HepG2 (cell line): ENCODE measurements around the gene PLEKHG2. TPM values are rescaled to one million over a fixed set of nuclear protein-coding genes. Genes with fewer than 3 reads are reported as not detected.
A peak's percentile ranks its signal among the peaks of the same experiment; 100 is the strongest.

Experiments
- BRD4 ChIP-seq: sonication (generic); formaldehyde crosslinking; IDR thresholded peaks from 2 replicates; pipeline ENCODE4 v1.4.0; 2020; ENCODE audit warnings: missing genetic modification reagents
- DBP ChIP-seq: sonication (generic); formaldehyde crosslinking; IDR thresholded peaks from 2 replicates; pipeline ENCODE4 v1.4.0; 2020; ENCODE audit warnings: missing genetic modification reagents; ENCODE audit errors: not compliant biosample characterization
- DR1 ChIP-seq: sonication (generic); formaldehyde crosslinking; IDR thresholded peaks from 2 replicates; pipeline ENCODE4 v1.8.0; 2021; ENCODE audit warnings: mild to moderate bottlenecking, missing genetic modification reagents, inconsistent platforms
- ELF4 ChIP-seq: sonication (generic); formaldehyde crosslinking; IDR thresholded peaks from 2 replicates; pipeline ENCODE4 v1.5.0; 2020; ENCODE audit warnings: missing genetic modification reagents, mild to moderate bottlenecking, moderate library complexity, borderline replicate concordance
- FOXA3 ChIP-seq: IDR thresholded peaks from 2 replicates; pipeline ENCODE4 v1.6.1; 2016; ENCODE audit warnings: missing genetic modification reagents, missing compliant biosample characterization
- HMG20A ChIP-seq: IDR thresholded peaks from 2 replicates; pipeline ENCODE4 v1.6.1; 2016; ENCODE audit warnings: borderline replicate concordance
- NCOA2 ChIP-seq: sonication (generic); formaldehyde crosslinking; IDR thresholded peaks from 2 replicates; pipeline ENCODE4 v1.8.0; 2022; ENCODE audit warnings: inconsistent platforms
- NFATC3 ChIP-seq: sonication (generic); formaldehyde crosslinking; IDR thresholded peaks from 2 replicates; pipeline ENCODE4 v1.5.1; 2020; ENCODE audit warnings: mild to moderate bottlenecking, missing genetic modification reagents
- PPARG ChIP-seq: conservative IDR thresholded peaks from 2 replicates; pipeline ENCODE4 v1.6.1; 2016; ENCODE audit warnings: missing biosample characterization, missing genetic modification reagents
- STAG1 ChIP-seq: sonication (generic); formaldehyde crosslinking; IDR thresholded peaks from 2 replicates; pipeline ENCODE4 v1.4.0; 2020; ENCODE audit warnings: missing genetic modification reagents
- TAF15 ChIP-seq: fragments of 200-400 bp; formaldehyde crosslinking; IDR thresholded peaks from one replicate; pipeline ENCODE4 v1.6.1; 2018; ENCODE audit warnings: mild to moderate bottlenecking, low read depth, low read length; ENCODE audit not compliant: poor library complexity, severe bottlenecking
- TOPORS ChIP-seq: sonication (generic); formaldehyde crosslinking; IDR thresholded peaks from 2 replicates; pipeline ENCODE4 v1.8.0; 2023; ENCODE audit warnings: mild to moderate bottlenecking, missing genetic modification reagents
- ZNF20 ChIP-seq: sonication (generic); formaldehyde crosslinking; IDR thresholded peaks from 2 replicates; pipeline ENCODE4 v1.4.0; 2020; ENCODE audit warnings: mild to moderate bottlenecking, moderate library complexity, missing genetic modification reagents
- ZNF33B ChIP-seq: sonication (generic); formaldehyde crosslinking; IDR thresholded peaks from 2 replicates; pipeline ENCODE4 v1.5.1; 2020; ENCODE audit warnings: mild to moderate bottlenecking, missing genetic modification reagents
- ZNF841 ChIP-seq: sonication (generic); formaldehyde crosslinking; IDR thresholded peaks from 2 replicates; pipeline ENCODE4 v1.8.1; 2023; ENCODE audit warnings: missing genetic modification reagents, borderline replicate concordance
- polyA plus RNA-seq, 8 experiments: library from polyadenylated mRNA; depleted of rRNA in 3 of 8; stranded (reverse) in 7 of 8; unstranded in 1 of 8; fragments of >200 nt; fragmentation: Illumina TruSeq in 4 of 8; extraction: Trizol in 4 of 8; gene quantifications; 2 replicates each; pipeline versions ENCODE4 v1.2.1 to v1.2.3, GENCODE V29; 2011 to 2016; ENCODE audit warnings: low read depth in 4 of 8, missing spikeins in 1 of 8, mixed read lengths in 1 of 8; ENCODE audit not compliant: insufficient read depth in 1 of 8
- total RNA-seq, 5 experiments: library from RNA; depleted of rRNA; stranded (reverse); fragments of >200 nt; fragmentation: Illumina TruSeq; extraction: Trizol; gene quantifications; 2 replicates each; pipeline ENCODE4 v1.2.3, GENCODE V29; 2016; ENCODE audit warnings: low read depth in 1 of 5
- TF ChIP-seq, protein P1 (sequence below): sonication (generic); formaldehyde crosslinking; IDR thresholded peaks from 2 replicates; pipeline ENCODE4 v1.5.1; 2020; ENCODE audit warnings: mild to moderate bottlenecking, missing genetic modification reagents
- TF ChIP-seq, protein P2 (sequence below): sonication (generic); formaldehyde crosslinking; IDR thresholded peaks from 2 replicates; pipeline ENCODE4 v1.5.0; 2020; ENCODE audit warnings: mild to moderate bottlenecking, missing genetic modification reagents, borderline replicate concordance

The PLEKHG2 gene
- total and polyA plus RNA-seq, 2 of the 13 experiments (the other 11 are each of a cell fraction or from before 2014, with no cell fraction given): 3.6 to 6.8 TPM

DNA sequence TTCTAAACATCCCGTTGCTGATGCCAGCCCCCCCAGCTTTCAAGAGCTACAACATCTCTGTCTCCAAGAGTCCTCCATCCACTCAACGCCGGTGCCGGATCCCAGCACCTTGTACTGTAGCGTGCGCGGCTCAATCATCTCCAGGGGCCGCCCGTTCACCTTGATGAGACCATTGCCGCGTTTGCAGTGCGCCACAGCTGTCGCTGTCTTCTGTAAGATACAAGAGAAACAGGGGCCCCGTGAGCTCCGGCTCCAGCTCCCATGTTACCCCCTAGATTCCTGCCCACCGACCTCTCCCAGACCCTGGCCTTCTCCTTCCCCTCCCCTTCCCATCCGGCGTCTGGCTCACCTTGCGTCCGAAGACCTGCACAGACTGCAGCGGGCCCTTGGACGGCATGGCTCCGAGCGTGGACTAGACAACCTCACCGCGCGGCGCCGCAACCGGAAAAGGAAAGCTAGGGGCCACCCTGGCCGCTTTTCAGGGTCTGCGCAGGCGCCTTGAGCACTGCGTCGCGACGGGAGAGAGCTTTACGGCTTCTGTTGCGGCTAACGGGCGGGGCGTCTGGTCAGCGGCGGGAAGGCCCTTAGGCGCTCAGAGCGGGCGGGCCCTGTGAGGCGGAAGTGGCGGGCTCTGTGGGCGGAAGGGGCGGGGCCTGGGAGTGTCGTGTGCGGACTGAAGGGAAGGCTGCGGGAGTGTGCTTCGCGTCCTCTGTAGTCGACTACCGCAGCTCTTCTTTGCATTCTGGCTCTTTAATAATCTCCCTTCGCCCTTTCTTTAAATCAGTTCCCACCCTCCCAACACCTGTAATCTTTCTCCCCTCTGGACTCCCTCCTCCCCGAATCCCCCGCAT lies 23.3 kb downstream of the PLEKHG2 start, which contains the start of gene RPS16 (continued):
- TF ChIP-seq, protein P1, sequence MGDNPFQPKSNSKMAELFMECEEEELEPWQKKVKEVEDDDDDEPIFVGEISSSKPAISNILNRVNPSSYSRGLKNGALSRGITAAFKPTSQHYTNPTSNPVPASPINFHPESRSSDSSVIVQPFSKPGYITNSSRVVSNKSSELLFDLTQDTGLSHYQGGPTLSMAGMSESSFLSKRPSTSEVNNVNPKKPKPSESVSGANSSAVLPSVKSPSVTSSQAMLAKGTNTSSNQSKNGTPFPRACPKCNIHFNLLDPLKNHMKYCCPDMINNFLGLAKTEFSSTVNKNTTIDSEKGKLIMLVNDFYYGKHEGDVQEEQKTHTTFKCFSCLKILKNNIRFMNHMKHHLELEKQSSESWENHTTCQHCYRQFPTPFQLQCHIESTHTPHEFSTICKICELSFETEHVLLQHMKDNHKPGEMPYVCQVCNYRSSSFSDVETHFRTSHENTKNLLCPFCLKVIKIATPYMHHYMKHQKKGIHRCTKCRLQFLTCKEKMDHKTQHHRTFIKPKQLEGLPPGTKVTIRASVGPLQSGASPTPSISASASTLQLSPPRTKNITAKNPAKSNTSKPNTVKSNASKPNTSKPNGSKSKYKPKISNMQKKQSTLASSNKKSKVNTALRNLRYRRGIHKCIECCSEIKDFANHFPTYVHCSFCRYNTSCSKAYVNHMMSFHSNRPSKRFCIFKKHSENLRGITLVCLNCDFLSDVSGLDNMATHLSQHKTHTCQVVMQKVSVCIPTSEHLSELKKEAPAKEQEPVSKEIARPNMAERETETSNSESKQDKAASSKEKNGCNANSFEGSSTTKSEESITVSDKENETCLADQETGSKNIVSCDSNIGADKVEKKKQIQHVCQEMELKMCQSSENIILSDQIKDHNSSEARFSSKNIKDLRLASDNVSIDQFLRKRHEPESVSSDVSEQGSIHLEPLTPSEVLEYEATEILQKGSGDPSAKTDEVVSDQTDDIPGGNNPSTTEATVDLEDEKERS (CRISPR knock-in tag): peak; percentile 78; the same call in 1 of the 2 replicates
- TF ChIP-seq, protein P2, sequence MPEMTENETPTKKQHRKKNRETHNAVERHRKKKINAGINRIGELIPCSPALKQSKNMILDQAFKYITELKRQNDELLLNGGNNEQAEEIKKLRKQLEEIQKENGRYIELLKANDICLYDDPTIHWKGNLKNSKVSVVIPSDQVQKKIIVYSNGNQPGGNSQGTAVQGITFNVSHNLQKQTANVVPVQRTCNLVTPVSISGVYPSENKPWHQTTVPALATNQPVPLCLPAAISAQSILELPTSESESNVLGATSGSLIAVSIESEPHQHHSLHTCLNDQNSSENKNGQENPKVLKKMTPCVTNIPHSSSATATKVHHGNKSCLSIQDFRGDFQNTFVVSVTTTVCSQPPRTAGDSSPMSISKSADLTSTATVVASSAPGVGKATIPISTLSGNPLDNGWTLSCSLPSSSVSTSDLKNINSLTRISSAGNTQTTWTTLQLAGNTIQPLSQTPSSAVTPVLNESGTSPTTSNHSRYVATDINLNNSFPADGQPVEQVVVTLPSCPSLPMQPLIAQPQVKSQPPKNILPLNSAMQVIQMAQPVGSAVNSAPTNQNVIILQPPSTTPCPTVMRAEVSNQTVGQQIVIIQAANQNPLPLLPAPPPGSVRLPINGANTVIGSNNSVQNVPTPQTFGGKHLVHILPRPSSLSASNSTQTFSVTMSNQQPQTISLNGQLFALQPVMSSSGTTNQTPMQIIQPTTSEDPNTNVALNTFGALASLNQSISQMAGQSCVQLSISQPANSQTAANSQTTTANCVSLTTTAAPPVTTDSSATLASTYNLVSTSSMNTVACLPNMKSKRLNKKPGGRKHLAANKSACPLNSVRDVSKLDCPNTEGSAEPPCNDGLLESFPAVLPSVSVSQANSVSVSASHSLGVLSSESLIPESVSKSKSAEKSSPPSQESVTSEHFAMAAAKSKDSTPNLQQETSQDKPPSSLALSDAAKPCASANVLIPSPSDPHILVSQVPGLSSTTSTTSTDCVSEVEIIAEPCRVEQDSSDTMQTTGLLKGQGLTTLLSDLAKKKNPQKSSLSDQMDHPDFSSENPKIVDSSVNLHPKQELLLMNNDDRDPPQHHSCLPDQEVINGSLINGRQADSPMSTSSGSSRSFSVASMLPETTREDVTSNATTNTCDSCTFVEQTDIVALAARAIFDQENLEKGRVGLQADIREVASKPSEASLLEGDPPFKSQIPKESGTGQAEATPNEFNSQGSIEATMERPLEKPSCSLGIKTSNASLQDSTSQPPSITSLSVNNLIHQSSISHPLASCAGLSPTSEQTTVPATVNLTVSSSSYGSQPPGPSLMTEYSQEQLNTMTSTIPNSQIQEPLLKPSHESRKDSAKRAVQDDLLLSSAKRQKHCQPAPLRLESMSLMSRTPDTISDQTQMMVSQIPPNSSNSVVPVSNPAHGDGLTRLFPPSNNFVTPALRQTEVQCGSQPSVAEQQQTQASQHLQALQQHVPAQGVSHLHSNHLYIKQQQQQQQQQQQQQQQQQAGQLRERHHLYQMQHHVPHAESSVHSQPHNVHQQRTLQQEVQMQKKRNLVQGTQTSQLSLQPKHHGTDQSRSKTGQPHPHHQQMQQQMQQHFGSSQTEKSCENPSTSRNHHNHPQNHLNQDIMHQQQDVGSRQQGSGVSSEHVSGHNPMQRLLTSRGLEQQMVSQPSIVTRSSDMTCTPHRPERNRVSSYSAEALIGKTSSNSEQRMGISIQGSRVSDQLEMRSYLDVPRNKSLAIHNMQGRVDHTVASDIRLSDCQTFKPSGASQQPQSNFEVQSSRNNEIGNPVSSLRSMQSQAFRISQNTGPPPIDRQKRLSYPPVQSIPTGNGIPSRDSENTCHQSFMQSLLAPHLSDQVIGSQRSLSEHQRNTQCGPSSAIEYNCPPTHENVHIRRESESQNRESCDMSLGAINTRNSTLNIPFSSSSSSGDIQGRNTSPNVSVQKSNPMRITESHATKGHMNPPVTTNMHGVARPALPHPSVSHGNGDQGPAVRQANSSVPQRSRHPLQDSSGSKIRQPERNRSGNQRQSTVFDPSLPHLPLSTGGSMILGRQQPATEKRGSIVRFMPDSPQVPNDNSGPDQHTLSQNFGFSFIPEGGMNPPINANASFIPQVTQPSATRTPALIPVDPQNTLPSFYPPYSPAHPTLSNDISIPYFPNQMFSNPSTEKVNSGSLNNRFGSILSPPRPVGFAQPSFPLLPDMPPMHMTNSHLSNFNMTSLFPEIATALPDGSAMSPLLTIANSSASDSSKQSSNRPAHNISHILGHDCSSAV (CRISPR knock-in tag): no peak
- TF ChIP-seq ZNF20 (CRISPR knock-in tag) (no peak), NCOA2 (CRISPR knock-in tag) (peak; percentile 54), TAF15 (peak; percentile 57), ZNF33B (CRISPR knock-in tag) (no peak), NFATC3 (CRISPR knock-in tag) (peak; percentile 90), DR1 (CRISPR knock-in tag) (peak; percentile 97), BRD4 (no peak), PPARG (CRISPR knock-in tag) (0 out of 2 replicates have a peak, but pooled peaks have one; percentile 10), DBP (CRISPR knock-in tag) (no peak), ZNF841 (CRISPR knock-in tag) (peak; percentile 69; the same call in 1 of the 2 replicates), STAG1 (CRISPR knock-in tag) (no peak; the same call in 1 of the 2 replicates), ELF4 (CRISPR knock-in tag) (peak; percentile 87; the same call in 1 of the 2 replicates), TOPORS (peak; percentile 87; the same call in 1 of the 2 replicates), HMG20A (CRISPR knock-in tag) (no peak), FOXA3 (CRISPR knock-in tag) (peak; percentile 57)
